Measurements from ENCODE around the gene ENKD1. TPM values are rescaled to one million over a fixed set of nuclear protein-coding genes. Genes with fewer than 3 reads are reported as not detected.

The ENKD1 gene
- total and polyA plus RNA-seq, 10 of the 15 experiments (the other 5 are each of a cell fraction or from before 2014, with no cell fraction given), result 0.19 to 8.1 (median 2.8) TPM

GRCh38 chr16:67660564-67661028, 6.0 kb downstream of the ENKD1 start, which contains the start of gene PARD6A (continued):
- TF ChIP-seq, protein P1, sequence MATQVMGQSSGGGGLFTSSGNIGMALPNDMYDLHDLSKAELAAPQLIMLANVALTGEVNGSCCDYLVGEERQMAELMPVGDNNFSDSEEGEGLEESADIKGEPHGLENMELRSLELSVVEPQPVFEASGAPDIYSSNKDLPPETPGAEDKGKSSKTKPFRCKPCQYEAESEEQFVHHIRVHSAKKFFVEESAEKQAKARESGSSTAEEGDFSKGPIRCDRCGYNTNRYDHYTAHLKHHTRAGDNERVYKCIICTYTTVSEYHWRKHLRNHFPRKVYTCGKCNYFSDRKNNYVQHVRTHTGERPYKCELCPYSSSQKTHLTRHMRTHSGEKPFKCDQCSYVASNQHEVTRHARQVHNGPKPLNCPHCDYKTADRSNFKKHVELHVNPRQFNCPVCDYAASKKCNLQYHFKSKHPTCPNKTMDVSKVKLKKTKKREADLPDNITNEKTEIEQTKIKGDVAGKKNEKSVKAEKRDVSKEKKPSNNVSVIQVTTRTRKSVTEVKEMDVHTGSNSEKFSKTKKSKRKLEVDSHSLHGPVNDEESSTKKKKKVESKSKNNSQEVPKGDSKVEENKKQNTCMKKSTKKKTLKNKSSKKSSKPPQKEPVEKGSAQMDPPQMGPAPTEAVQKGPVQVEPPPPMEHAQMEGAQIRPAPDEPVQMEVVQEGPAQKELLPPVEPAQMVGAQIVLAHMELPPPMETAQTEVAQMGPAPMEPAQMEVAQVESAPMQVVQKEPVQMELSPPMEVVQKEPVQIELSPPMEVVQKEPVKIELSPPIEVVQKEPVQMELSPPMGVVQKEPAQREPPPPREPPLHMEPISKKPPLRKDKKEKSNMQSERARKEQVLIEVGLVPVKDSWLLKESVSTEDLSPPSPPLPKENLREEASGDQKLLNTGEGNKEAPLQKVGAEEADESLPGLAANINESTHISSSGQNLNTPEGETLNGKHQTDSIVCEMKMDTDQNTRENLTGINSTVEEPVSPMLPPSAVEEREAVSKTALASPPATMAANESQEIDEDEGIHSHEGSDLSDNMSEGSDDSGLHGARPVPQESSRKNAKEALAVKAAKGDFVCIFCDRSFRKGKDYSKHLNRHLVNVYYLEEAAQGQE (IDR thresholded peaks at IDR 0.05; ENCODE audit: low read depth, low read length), result no peak
- TF ChIP-seq KLF5 (IDR thresholded peaks at IDR 0.05; ENCODE audit: partially characterized antibody), result peak; percentile 41
- peak; percentile 41; the same call in 1 of the 2 replicates for TF ChIP-seq MTA2 (IDR thresholded peaks at IDR 0.05; ENCODE audit: low read depth)
- TF ChIP-seq, protein P2, sequence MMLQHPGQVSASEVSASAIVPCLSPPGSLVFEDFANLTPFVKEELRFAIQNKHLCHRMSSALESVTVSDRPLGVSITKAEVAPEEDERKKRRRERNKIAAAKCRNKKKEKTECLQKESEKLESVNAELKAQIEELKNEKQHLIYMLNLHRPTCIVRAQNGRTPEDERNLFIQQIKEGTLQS (IDR thresholded peaks at IDR 0.05; ENCODE audit: borderline replicate concordance, extremely low read depth, low read depth, low read length), result peak; percentile 28; the same call in 1 of the 2 replicates
- TF ChIP-seq NR2C1 (IDR thresholded peaks at IDR 0.05), result peak; percentile 56; the same call in 1 of the 2 replicates
- TF ChIP-seq BHLHE40 (IDR thresholded peaks at IDR 0.05; ENCODE audit: borderline replicate concordance in 1 of 2, low read depth in 2 of 2, low read length in 1 of 2), result peak in 1 of 2 experiments; percentile 51; a peak in 1 of 4 replicates
- TF ChIP-seq LARP7 (IDR thresholded peaks at IDR 0.05), result peak; percentile 12; the same call in 1 of the 2 replicates
- TF ChIP-seq BMI1 (IDR thresholded peaks at IDR 0.05; ENCODE audit: borderline replicate concordance), result peak; percentile 75; the same call in 1 of the 2 replicates
- no peak for TF ChIP-seq ZBED1 (IDR thresholded peaks at IDR 0.05; ENCODE audit: borderline replicate concordance)
- no peak for TF ChIP-seq MAX (IDR thresholded peaks at IDR 0.05; ENCODE audit: low read depth, low read length)
- TF ChIP-seq MYC (IDR thresholded peaks at IDR 0.05; ENCODE audit: insufficient read depth, insufficient read length, insufficient replicate concordance, low read length, severe bottlenecking), result peak; percentile 13
- peak; percentile 63; the same call in 1 of the 2 replicates for TF ChIP-seq BCLAF1 (IDR thresholded peaks at IDR 0.05)
- no peak for TF ChIP-seq RB1 (IDR thresholded peaks at IDR 0.05; ENCODE audit: borderline replicate concordance)
- TF ChIP-seq GABPA (IDR thresholded peaks at IDR 0.05; ENCODE audit: low read depth), result no peak
- no peak for TF ChIP-seq HDGF (IDR thresholded peaks at IDR 0.05)
- no peak for TF ChIP-seq NRF1 (conservative IDR thresholded peaks at IDR 0.05; ENCODE audit: low read depth, low read length)
- TF ChIP-seq MLLT1 (IDR thresholded peaks at IDR 0.05), result peak; percentile 85

Measured in GM12878 (cell line).